Stimulated activated CD8-positive, alpha-beta memory T cell treated with anti-CD3 and anti-CD28 coated beads, Interleukin-4, amount 100 ng/mL, for 4 hours (primary cell): ENCODE data around the gene TTC3.

Experiments used
- DNase-seq, 2 donors: peaks; one replicate each; pipeline ENCODE4 v3.0.0-alpha.2; 2020; ENCODE audit warnings: low read depth in 2 of 2, low spot score in 1 of 2

The TTC3 gene

DNA sequence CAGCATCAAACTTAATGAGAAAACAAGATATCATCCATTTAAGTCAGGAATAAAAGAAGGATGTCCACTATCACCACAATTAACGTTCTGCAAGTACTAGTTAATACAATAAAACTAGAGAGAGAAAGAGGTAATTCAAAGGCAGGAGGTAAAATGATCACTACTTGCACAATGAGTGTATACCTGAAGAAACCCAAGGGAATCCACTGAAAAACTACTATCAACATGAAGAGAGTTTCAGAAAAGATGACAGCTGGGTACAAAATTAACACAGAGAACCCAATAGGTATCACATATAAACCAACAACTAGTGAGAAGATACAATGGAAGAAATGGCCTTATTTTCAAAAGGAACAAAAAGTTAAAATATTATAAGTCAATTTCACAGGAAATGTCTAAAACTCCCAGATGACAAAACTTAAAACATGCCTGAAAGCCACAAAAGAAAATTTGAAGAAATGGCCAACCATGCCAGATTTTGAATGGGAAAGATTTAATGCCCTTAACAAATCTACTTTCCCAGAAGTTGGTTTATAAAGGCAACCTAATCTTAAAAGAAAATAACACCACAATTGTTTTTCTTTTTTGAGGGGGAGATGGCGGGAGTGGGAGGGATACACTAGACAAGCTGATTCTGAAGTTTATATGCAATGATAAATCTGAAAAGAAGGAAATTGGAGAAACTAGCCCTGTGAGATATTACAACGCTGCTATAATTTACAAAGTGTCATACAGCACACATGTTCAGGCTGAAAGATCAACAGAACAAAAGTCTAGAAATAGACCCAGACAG lies 176.3 kb downstream of the TTC3 start:
- no peak for DNase-seq

DNA sequence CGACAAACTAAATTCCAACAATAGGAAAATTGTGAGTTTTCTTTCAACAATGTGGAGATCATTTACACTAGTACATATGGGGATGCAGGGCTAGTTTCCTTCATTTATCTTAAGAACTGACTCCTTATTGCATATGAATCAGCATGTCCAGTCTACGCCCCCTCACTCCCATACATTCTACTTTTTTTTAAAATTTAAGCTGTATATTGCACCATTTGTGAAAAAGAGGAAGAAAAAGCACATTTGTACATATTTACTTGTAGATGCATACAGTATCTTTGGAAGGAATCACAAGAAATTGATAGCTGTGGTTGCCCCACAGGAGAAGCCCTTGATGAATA lies 178.2 kb downstream of the TTC3 start:
- DNase-seq: no peak
